ENCODE data around the gene PBX1.

Gene PBX1

GRCh38 chr1:164602480-164603093, 43.6 kb downstream of the PBX1 start (continued):
- TF ChIP-seq ZNF398 (tag by site-specific recombination; IDR thresholded peaks at IDR 0.05), result no peak; the same call in 1 of the 2 replicates
- TF ChIP-seq ZNF549 (tag by site-specific recombination; IDR thresholded peaks at IDR 0.05), result no peak
- TF ChIP-seq OSR2 (tag by site-specific recombination; IDR thresholded peaks at IDR 0.05), result 0 out of 2 replicates have a peak, but pooled peaks have one; percentile 26
- TF ChIP-seq ZNF140 (tag by site-specific recombination; IDR thresholded peaks at IDR 0.05), result no peak
- no peak for TF ChIP-seq RBAK (tag by site-specific recombination; IDR thresholded peaks at IDR 0.05)
- no peak for TF ChIP-seq HOXD13 (CRISPR knock-in tag; IDR thresholded peaks at IDR 0.05; ENCODE audit: borderline replicate concordance)
- peak; percentile 70 for TF ChIP-seq ZXDB (tag by site-specific recombination; IDR thresholded peaks at IDR 0.05)
- TF ChIP-seq ZNF121 (tag by site-specific recombination; IDR thresholded peaks at IDR 0.05), result no peak
- no peak for TF ChIP-seq ZNF48 (tag by site-specific recombination; IDR thresholded peaks at IDR 0.05)
- TF ChIP-seq ZNF362 (tag by site-specific recombination; IDR thresholded peaks at IDR 0.05), result peak; percentile 94
- TF ChIP-seq, protein P1, sequence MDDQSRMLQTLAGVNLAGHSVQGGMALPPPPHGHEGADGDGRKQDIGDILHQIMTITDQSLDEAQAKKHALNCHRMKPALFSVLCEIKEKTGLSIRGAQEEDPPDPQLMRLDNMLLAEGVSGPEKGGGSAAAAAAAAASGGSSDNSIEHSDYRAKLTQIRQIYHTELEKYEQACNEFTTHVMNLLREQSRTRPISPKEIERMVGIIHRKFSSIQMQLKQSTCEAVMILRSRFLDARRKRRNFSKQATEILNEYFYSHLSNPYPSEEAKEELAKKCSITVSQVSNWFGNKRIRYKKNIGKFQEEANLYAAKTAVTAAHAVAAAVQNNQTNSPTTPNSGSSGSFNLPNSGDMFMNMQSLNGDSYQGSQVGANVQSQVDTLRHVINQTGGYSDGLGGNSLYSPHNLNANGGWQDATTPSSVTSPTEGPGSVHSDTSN (CRISPR knock-in tag; IDR thresholded peaks at IDR 0.05), result no peak
- no peak for TF ChIP-seq ZNF660 (tag by site-specific recombination; IDR thresholded peaks at IDR 0.05)
- no peak; the same call in 1 of the 2 replicates for TF ChIP-seq TRIM28 (IDR thresholded peaks at IDR 0.05; ENCODE audit: borderline replicate concordance, low read length)
- no peak for TF ChIP-seq KLF7 (tag by site-specific recombination; IDR thresholded peaks at IDR 0.05; ENCODE audit: borderline replicate concordance)
- no peak for TF ChIP-seq ZNF155 (tag by site-specific recombination; IDR thresholded peaks at IDR 0.05)
- TF ChIP-seq ZNF677 (tag by site-specific recombination; IDR thresholded peaks at IDR 0.05), result no peak
- no peak for TF ChIP-seq ZNF157 (tag by site-specific recombination; IDR thresholded peaks at IDR 0.05)
- TF ChIP-seq ZNF114 (tag by site-specific recombination; IDR thresholded peaks at IDR 0.05), result no peak
- TF ChIP-seq ZNF518A (tag by site-specific recombination; conservative IDR thresholded peaks at IDR 0.05; ENCODE audit: low read depth), result no peak
- no peak for TF ChIP-seq ZNF777 (tag by site-specific recombination; IDR thresholded peaks at IDR 0.05; ENCODE audit: borderline replicate concordance)
- no peak for TF ChIP-seq TCF7L2 (IDR thresholded peaks at IDR 0.05; ENCODE audit: borderline replicate concordance, low read depth, low read length)
- no peak for TF ChIP-seq ZNF324 (tag by site-specific recombination; IDR thresholded peaks at IDR 0.05)
- TF ChIP-seq, protein P2, sequence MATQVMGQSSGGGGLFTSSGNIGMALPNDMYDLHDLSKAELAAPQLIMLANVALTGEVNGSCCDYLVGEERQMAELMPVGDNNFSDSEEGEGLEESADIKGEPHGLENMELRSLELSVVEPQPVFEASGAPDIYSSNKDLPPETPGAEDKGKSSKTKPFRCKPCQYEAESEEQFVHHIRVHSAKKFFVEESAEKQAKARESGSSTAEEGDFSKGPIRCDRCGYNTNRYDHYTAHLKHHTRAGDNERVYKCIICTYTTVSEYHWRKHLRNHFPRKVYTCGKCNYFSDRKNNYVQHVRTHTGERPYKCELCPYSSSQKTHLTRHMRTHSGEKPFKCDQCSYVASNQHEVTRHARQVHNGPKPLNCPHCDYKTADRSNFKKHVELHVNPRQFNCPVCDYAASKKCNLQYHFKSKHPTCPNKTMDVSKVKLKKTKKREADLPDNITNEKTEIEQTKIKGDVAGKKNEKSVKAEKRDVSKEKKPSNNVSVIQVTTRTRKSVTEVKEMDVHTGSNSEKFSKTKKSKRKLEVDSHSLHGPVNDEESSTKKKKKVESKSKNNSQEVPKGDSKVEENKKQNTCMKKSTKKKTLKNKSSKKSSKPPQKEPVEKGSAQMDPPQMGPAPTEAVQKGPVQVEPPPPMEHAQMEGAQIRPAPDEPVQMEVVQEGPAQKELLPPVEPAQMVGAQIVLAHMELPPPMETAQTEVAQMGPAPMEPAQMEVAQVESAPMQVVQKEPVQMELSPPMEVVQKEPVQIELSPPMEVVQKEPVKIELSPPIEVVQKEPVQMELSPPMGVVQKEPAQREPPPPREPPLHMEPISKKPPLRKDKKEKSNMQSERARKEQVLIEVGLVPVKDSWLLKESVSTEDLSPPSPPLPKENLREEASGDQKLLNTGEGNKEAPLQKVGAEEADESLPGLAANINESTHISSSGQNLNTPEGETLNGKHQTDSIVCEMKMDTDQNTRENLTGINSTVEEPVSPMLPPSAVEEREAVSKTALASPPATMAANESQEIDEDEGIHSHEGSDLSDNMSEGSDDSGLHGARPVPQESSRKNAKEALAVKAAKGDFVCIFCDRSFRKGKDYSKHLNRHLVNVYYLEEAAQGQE (tag by site-specific recombination; IDR thresholded peaks at IDR 0.05), result peak; percentile 81
- peak; percentile 85 for TF ChIP-seq PRDM6 (tag by site-specific recombination; IDR thresholded peaks at IDR 0.05)
- no peak for TF ChIP-seq ZNF792 (tag by site-specific recombination; IDR thresholded peaks at IDR 0.05)
- no peak for TF ChIP-seq ZNF23 (tag by site-specific recombination; IDR thresholded peaks at IDR 0.05; ENCODE audit: borderline replicate concordance)
